Endothelial cell (in vitro differentiated cells): ENCODE results near the gene PTGER2. TPM values are rescaled to one million over a fixed set of nuclear protein-coding genes. Genes with fewer than 3 reads are reported as not detected.

Experiments used
- DNase-seq: peaks from one replicate; pipeline ENCODE4 v3.0.0; 2021; ENCODE audit warnings: low spot score
- H3K27ac Mint-ChIP-seq: one replicate; pipeline ENCODE4 v1.8.0; 2021; ENCODE audit warnings: mixed read lengths, inconsistent platforms; ENCODE audit not compliant: unreplicated experiment
- H3K27me3 Mint-ChIP-seq: one replicate; pipeline ENCODE4 v1.8.0; 2021; ENCODE audit warnings: mild to moderate bottlenecking, moderate library complexity, mixed read lengths, inconsistent platforms; ENCODE audit not compliant: unreplicated experiment
- H3K36me3 Mint-ChIP-seq: one replicate; pipeline ENCODE4 v1.8.0; 2021; ENCODE audit warnings: mild to moderate bottlenecking, low read depth, mixed read lengths, inconsistent platforms; ENCODE audit not compliant: unreplicated experiment
- H3K4me1 Mint-ChIP-seq: one replicate; pipeline ENCODE4 v1.8.0; 2021; ENCODE audit warnings: mild to moderate bottlenecking, mixed read lengths, inconsistent platforms; ENCODE audit not compliant: unreplicated experiment
- H3K4me3 Mint-ChIP-seq: one replicate; pipeline ENCODE4 v1.8.0; 2021; ENCODE audit warnings: mild to moderate bottlenecking, mixed read lengths, inconsistent platforms; ENCODE audit not compliant: unreplicated experiment
- H3K9me3 Mint-ChIP-seq: one replicate; pipeline ENCODE4 v1.8.0; 2021; ENCODE audit warnings: mixed read lengths, inconsistent platforms; ENCODE audit not compliant: unreplicated experiment
- total RNA-seq: library from RNA; stranded (reverse); fragmentation: NEBNext Ultra II Directional; extraction: Animal tissue kit (Norgen Biotek cat#: 25700); gene quantifications from one replicate; pipeline ENCODE4 v1.2.1, GENCODE V29; 2021; ENCODE audit not compliant: unreplicated experiment
- TF ChIP-seq, protein P1 (sequence below): fragments of 200-600 bp; sonication (generic); IDR thresholded peaks from one replicate; pipeline ENCODE4 v1.5.0; 2021; ENCODE audit warnings: antibody characterized with exemption; ENCODE audit not compliant: unreplicated experiment

Gene PTGER2
- total RNA-seq, 1 donor from 2014 or later: not detected

DNA sequence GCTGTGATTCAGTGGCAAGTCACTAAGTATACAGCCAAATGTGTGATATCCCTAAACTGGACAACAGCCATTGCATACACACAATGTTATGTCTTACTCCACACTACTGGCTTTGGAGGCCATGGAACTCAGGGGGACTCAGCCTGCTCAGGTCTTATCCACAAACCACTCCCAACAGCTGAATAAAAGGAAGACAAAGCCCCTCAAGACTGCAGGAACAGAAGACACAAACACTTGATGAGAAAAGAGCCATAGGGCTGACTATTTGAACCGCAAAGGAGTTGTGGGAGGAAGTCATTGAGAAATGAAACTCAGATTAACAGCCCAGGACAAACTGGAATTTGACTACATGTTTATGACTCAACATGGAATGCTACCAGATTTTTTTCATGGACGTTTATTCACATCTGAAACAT is 40.9 kb downstream of the PTGER2 start:
- Mint-ChIP-seq H3K9me3 (no peaks in the 10 kb centered on the region), H3K27ac (no peak overlapping the region)

DNA sequence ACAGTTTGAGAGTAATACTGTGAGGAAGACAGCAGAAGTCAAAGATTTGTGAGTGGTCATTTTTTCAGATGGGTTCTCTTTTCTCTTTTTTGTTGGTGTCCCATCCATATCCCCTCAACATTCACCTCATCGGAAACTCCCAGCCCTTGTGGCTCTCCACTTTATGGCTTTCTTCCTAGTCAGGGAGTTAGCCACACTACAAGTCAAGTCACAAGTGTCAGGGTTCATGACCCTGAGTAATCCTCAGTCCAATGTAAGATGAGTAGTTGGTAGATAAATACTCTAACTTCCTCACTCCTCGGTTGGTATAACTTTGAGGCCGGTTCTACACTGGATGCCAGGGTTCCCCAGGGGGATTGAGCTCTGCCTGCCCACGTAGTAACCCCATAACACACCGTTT is 41.4 kb downstream of the PTGER2 start:
- Mint-ChIP-seq H3K4me3 (no peak overlapping the region), H3K9me3 (no peaks in the 10 kb centered on the region), H3K27me3 (no peaks in the 10 kb centered on the region), H3K4me1 (no peaks in the 10 kb centered on the region), H3K27ac (no peak overlapping the region), H3K36me3 (no peaks in the 10 kb centered on the region)
- TF ChIP-seq, protein P1, sequence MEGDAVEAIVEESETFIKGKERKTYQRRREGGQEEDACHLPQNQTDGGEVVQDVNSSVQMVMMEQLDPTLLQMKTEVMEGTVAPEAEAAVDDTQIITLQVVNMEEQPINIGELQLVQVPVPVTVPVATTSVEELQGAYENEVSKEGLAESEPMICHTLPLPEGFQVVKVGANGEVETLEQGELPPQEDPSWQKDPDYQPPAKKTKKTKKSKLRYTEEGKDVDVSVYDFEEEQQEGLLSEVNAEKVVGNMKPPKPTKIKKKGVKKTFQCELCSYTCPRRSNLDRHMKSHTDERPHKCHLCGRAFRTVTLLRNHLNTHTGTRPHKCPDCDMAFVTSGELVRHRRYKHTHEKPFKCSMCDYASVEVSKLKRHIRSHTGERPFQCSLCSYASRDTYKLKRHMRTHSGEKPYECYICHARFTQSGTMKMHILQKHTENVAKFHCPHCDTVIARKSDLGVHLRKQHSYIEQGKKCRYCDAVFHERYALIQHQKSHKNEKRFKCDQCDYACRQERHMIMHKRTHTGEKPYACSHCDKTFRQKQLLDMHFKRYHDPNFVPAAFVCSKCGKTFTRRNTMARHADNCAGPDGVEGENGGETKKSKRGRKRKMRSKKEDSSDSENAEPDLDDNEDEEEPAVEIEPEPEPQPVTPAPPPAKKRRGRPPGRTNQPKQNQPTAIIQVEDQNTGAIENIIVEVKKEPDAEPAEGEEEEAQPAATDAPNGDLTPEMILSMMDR: no peak
- DNase-seq: no peak

More for the DNA sequence above, 40.9 kb downstream of the PTGER2 start:
- Mint-ChIP-seq H3K4me1 (no peaks in the 10 kb centered on the region), H3K27me3 (no peaks in the 10 kb centered on the region), H3K36me3 (no peaks in the 10 kb centered on the region), H3K4me3 (no peak overlapping the region)
- TF ChIP-seq, protein P1: no peak
- DNase-seq: no peak

- H3K27me3 Mint-ChIP-seq: no peaks in the 10 kb centered on the region
- no peaks in the 10 kb centered on the region for H3K36me3 Mint-ChIP-seq
- TF ChIP-seq, protein P1: no peak
- DNase-seq: no peak
- no peak overlapping the region for H3K4me3 Mint-ChIP-seq
- H3K9me3 Mint-ChIP-seq: no peaks in the 10 kb centered on the region
- H3K27ac Mint-ChIP-seq: no peak overlapping the region
- H3K4me1 Mint-ChIP-seq: no peaks in the 10 kb centered on the region
These were observed 41.9 kb downstream of the PTGER2 start for GRCh38 chr14:52356025-52356424.

DNA sequence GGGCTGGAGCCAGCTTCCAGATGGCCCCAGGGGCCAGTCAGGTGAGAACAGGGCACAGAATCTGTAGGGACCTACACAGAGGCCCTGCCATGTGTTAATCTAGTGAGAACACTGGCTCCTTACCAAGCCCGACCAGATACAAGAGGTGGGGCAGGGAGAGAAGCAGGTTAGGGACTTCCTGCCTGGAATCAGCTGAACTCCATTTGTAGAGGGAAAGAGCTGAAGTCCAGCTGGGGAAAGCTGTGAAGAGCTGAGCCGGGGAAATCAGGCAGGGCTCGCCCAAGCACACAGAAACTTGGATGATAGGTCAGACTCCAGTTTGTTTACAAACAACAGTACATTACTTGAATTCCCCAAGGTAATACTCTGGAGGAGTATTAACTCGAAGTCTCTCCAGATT is 46.7 kb downstream of the PTGER2 start:
- H3K4me1 Mint-ChIP-seq: no peaks in the 10 kb centered on the region
- TF ChIP-seq, protein P1: no peak

DNA sequence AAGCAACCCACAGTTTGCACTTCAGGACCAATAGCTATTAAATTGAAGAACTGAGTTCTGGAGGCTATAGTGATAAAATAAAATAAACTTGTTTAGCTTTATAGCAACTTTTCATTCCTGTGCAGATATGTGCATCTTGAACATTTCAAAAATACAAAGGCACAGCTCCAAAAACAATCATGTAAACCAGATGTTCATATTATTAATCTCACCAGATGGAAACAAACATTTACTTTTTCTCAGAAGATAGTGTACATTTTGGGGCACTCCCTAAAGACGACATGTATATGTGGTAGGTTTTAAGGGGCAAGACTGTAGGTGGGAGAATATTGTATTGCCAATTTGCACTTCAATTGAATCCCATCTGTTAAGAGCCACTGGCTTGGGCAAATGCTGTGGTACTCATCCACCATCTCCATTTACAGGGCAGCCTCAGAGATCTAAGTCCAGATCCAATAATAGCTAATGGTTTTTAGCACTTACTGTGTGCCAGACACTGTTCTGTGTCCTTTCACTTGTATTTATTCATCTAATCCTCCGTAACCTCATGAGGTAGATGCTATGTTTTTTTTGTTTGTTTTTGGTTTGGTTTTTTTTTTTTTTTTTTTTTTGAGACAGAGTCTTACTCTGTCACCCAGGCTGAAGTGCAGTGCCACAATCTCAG is 49.1 kb downstream of the PTGER2 start:
- H3K4me3 Mint-ChIP-seq: no peak overlapping the region

More for the DNA sequence above, 46.7 kb downstream of the PTGER2 start:
- Mint-ChIP-seq H3K36me3 (no peaks in the 10 kb centered on the region), H3K4me3 (no peak overlapping the region), H3K27me3 (no peaks in the 10 kb centered on the region), H3K9me3 (no peaks in the 10 kb centered on the region), H3K27ac (no peak overlapping the region)
- DNase-seq: no peak

More for the DNA sequence above, 49.1 kb downstream of the PTGER2 start:
- no peak overlapping the region for H3K27ac Mint-ChIP-seq
- DNase-seq: no peak
- no peaks in the 10 kb centered on the region for H3K4me1 Mint-ChIP-seq
- TF ChIP-seq, protein P1: no peak
- H3K27me3 Mint-ChIP-seq: no peaks in the 10 kb centered on the region
- H3K36me3 Mint-ChIP-seq: no peaks in the 10 kb centered on the region
- no peaks in the 10 kb centered on the region for H3K9me3 Mint-ChIP-seq
